HG03045 (cell line): Measurements from ENCODE around the gene OTC.

Experiments
- ATAC-seq: cut with Tn5 transposase; IDR thresholded peaks from one replicate; pipeline ENCODE4 v1.9.1; 2021; ENCODE audit warnings: mild to moderate bottlenecking, moderate library complexity; ENCODE audit not compliant: unreplicated experiment

Gene OTC

GRCh38 chrX:38465686-38466085, 113.3 kb downstream of the OTC start:
- ATAC-seq: no peak

GRCh38 chrX:38468563-38469157, 116.3 kb downstream of the OTC start:
- ATAC-seq: no peak
